ENCODE data around the gene FARS2. TPM values are rescaled to one million over a fixed set of nuclear protein-coding genes. Genes with fewer than 3 reads are reported as not detected.

Gene FARS2
- total and polyA plus RNA-seq, 4 donors: 9.2 to 31.4 (median 19.4) TPM

DNA sequence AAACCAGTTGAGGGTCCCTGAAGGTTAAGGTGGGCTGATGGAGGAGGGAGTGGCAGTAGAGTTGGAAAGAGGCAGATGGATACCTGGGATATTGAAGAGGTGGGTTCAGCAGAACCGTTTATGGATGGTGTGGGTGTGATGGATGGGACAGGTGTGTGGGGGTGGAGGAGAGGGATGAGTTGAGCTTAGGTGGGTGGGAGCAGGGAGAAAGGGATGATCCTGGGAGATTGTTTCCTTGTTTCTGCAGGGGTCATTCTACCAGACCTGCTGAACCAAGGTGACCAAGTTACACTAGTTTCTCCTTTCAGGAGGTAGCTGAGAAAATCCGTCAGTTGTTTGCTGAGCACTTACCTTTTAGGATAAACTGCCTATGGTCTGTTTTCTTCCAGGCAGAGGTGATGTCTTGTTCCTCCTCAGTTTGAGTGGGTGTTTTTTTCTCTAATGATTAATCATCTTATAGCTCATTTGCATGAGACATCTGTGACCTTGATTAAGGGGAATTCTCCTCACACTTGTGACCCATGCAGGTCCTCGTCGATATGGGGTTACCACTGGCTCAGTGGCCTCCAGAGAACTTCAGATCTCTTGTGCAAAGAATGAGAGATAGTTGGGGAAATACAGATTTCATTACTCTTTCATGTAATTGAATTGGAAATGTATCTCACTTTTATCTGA lies 53.0 kb downstream of the FARS2 start:
- TF ChIP-seq, protein P1, sequence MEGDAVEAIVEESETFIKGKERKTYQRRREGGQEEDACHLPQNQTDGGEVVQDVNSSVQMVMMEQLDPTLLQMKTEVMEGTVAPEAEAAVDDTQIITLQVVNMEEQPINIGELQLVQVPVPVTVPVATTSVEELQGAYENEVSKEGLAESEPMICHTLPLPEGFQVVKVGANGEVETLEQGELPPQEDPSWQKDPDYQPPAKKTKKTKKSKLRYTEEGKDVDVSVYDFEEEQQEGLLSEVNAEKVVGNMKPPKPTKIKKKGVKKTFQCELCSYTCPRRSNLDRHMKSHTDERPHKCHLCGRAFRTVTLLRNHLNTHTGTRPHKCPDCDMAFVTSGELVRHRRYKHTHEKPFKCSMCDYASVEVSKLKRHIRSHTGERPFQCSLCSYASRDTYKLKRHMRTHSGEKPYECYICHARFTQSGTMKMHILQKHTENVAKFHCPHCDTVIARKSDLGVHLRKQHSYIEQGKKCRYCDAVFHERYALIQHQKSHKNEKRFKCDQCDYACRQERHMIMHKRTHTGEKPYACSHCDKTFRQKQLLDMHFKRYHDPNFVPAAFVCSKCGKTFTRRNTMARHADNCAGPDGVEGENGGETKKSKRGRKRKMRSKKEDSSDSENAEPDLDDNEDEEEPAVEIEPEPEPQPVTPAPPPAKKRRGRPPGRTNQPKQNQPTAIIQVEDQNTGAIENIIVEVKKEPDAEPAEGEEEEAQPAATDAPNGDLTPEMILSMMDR (IDR thresholded peaks at IDR 0.05; ENCODE audit: control extremely low read depth, extremely low read depth): no peak
- WGBS, 2 donors: 80 to 94% methylated on average over 4 of the region's 4 CpGs
- Histone ChIP-seq H3K4me3 (no peak overlapping the region), H3K27me3 (ENCODE audit: control insufficient read depth in 3 of 3, insufficient read depth in 3 of 3, low read length in 2 of 3) (no peaks in the 10 kb centered on the region), H3K4me1 (ENCODE audit: control insufficient read depth in 5 of 5, insufficient read depth in 5 of 5, low read length in 5 of 5) (peaks cover 0 to 6% (median 0%) of the 10 kb centered on the region in 5 donors), H3K9me3 (ENCODE audit: control insufficient read depth in 4 of 4, insufficient read depth in 3 of 4, low read length in 3 of 4) (no peaks in the 10 kb centered on the region), H3K36me3 (ENCODE audit: control insufficient read depth in 4 of 4, insufficient read depth in 4 of 4, low read length in 4 of 4) (no peaks in the 10 kb centered on the region), H3K9ac (ENCODE audit: insufficient read depth in 1 of 2, low read length in 2 of 2) (no peak overlapping the region), H3K27ac (ENCODE audit: low read depth in 1 of 2, low read length in 1 of 2) (no peak overlapping the region)
- ATAC-seq (ENCODE audit: insufficient read depth, low FRiP score) (no peak), DNase-seq (no peak)

DNA sequence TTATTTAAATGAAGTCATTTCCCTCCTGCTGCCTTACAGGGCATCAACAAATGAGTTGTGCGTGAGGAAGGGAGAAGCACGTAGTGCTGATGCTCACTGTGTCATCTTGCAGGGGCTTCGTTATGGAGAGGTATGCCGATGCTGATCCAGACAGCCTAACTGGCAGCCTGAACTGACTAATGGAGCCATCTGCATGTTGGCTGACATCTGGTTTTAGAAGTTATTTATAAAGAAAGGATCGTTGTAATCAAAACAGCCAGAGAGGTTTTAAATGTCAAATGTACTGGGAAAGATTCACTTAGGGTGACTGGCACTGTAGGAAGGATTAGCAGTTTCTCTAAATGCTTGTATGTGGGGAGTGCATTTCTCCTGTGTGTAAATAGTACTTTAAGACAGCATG lies 54.6 kb downstream of the FARS2 start:
- Histone ChIP-seq H3K9me3 (ENCODE audit: control insufficient read depth in 4 of 4, insufficient read depth in 3 of 4, low read length in 3 of 4) (no peaks in the 10 kb centered on the region), H3K4me3 (no peak overlapping the region), H3K36me3 (ENCODE audit: control insufficient read depth in 4 of 4, insufficient read depth in 4 of 4, low read length in 4 of 4) (no peaks in the 10 kb centered on the region), H3K27ac (ENCODE audit: low read depth in 1 of 2, low read length in 1 of 2) (no peak overlapping the region), H3K9ac (ENCODE audit: insufficient read depth in 1 of 2, low read length in 2 of 2) (no peak overlapping the region), H3K27me3 (ENCODE audit: control insufficient read depth in 3 of 3, insufficient read depth in 3 of 3, low read length in 2 of 3) (no peaks in the 10 kb centered on the region), H3K4me1 (ENCODE audit: control insufficient read depth in 5 of 5, insufficient read depth in 5 of 5, low read length in 5 of 5) (peaks cover 0 to 6% (median 0%) of the 10 kb centered on the region in 5 donors)
- ATAC-seq (ENCODE audit: insufficient read depth, low FRiP score) (no peak), DNase-seq (peak in 1 of 3 donors; percentile 17)
- TF ChIP-seq, protein P1 (IDR thresholded peaks at IDR 0.05; ENCODE audit: control extremely low read depth, extremely low read depth): no peak
- WGBS, 2 donors: 63 to 69% methylated on average over 5 of the region's 5 CpGs

DNA sequence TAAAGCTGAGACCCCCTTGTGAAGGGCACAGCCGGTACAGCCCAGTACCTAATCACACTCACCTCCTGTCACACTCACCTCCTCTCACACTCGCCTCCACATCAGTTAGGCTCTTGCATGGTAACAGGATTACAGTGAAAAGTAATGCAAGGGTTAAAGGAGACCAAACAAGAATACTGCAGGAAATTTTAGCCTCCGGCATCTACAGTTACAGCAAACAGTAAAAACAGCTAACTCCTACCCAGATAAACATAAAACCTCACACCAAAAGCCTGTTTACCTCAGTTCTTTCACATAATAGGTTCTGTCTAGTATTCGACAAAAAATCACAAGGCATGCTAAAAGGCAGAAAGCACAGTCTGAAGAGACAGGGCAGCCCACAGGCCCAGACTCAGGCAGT lies 55.6 kb downstream of the FARS2 start:
- Histone ChIP-seq H3K9ac (ENCODE audit: insufficient read depth in 1 of 2, low read length in 2 of 2) (no peak overlapping the region), H3K9me3 (ENCODE audit: control insufficient read depth in 4 of 4, insufficient read depth in 3 of 4, low read length in 3 of 4) (no peaks in the 10 kb centered on the region), H3K4me3 (no peak overlapping the region), H3K4me1 (ENCODE audit: control insufficient read depth in 5 of 5, insufficient read depth in 5 of 5, low read length in 5 of 5) (peaks cover 0 to 6% (median 0%) of the 10 kb centered on the region in 5 donors), H3K27ac (ENCODE audit: low read depth in 1 of 2, low read length in 1 of 2) (no peak overlapping the region), H3K27me3 (ENCODE audit: control insufficient read depth in 3 of 3, insufficient read depth in 3 of 3, low read length in 2 of 3) (no peaks in the 10 kb centered on the region), H3K36me3 (ENCODE audit: control insufficient read depth in 4 of 4, insufficient read depth in 4 of 4, low read length in 4 of 4) (no peaks in the 10 kb centered on the region)
- ATAC-seq (ENCODE audit: insufficient read depth, low FRiP score) (no peak), DNase-seq (no peak)
- TF ChIP-seq, protein P1 (IDR thresholded peaks at IDR 0.05; ENCODE audit: control extremely low read depth, extremely low read depth): no peak
- WGBS, 2 donors: 82 to 88% methylated on average over 4 of the region's 4 CpGs
